ENCODE results near the gene ITM2B. TPM values are rescaled to one million over a fixed set of nuclear protein-coding genes. Genes with fewer than 3 reads are reported as not detected.

Gene ITM2B
- total and polyA plus RNA-seq, 2 experiments from 2014 or later, result 139 to 318 TPM

GRCh38 chr13:48189171-48189570 lies 43.8 kb upstream of the ITM2B start:
- no peaks in the 10 kb centered on the region for H3K36me3 Mint-ChIP-seq (ENCODE audit: low read depth)
- no peaks in the 10 kb centered on the region for H4K20me1 ChIP-seq (replicated peaks; ENCODE audit: insufficient read depth)
- no peak overlapping the region for H3K4me2 ChIP-seq
- DNase-seq (ENCODE audit: low spot score), result no peak
- no peaks in the 10 kb centered on the region for H3K27me3 Mint-ChIP-seq (ENCODE audit: insufficient read depth, low read depth, poor library complexity)
- H3K27ac Mint-ChIP-seq, result no peak overlapping the region
- TF ChIP-seq STAT1 (IDR thresholded peaks at IDR 0.05; ENCODE audit: unreplicated experiment), result no peak
- no peak for TF ChIP-seq REST (IDR thresholded peaks at IDR 0.05; ENCODE audit: unreplicated experiment)
- TF ChIP-seq ETS1 (IDR thresholded peaks at IDR 0.05), result no peak
- no peak for TF ChIP-seq ZNF114 (CRISPR knock-in tag; IDR thresholded peaks at IDR 0.05)
- no peak for TF ChIP-seq ZNF331 (CRISPR knock-in tag; IDR thresholded peaks at IDR 0.05; ENCODE audit: low read depth)
- TF ChIP-seq NANOG (IDR thresholded peaks at IDR 0.05; ENCODE audit: borderline replicate concordance), result no peak
- no peak for TF ChIP-seq CREB1 (CRISPR knock-in tag; IDR thresholded peaks at IDR 0.05; ENCODE audit: low read depth)
- no peak for TF ChIP-seq CTCF (conservative IDR thresholded peaks at IDR 0.05; ENCODE audit: low read depth in 2 of 2)
- TF ChIP-seq POLR2AphosphoS5 (IDR thresholded peaks at IDR 0.05; ENCODE audit: low read depth), result no peak
- TF ChIP-seq EZH2phosphoT487 (IDR thresholded peaks at IDR 0.05; ENCODE audit: unreplicated experiment), result no peak
- no peak for TF ChIP-seq ZNF462 (CRISPR knock-in tag; IDR thresholded peaks at IDR 0.05)
- no peak for TF ChIP-seq JUNB (IDR thresholded peaks at IDR 0.05; ENCODE audit: unreplicated experiment)
- no peak for TF ChIP-seq EZH2 (IDR thresholded peaks at IDR 0.05; ENCODE audit: low read depth, unreplicated experiment)
- peaks cover 15% of the 10 kb centered on the region; the same call in 2 of the 3 replicates for H3K4me1 Mint-ChIP-seq
- ATAC-seq, result no peak
- H3F3A ChIP-seq (replicated peaks; ENCODE audit: low read depth), result no peaks in the 10 kb centered on the region
- no peak overlapping the region for H3K4me3 Mint-ChIP-seq
- no peaks in the 10 kb centered on the region for H3K9me2 ChIP-seq (ENCODE audit: insufficient read depth)
- H3K27me3 ChIP-seq (ENCODE audit: insufficient read depth), result no peaks in the 10 kb centered on the region
- H3K36me3 ChIP-seq (ENCODE audit: insufficient read depth), result no peaks in the 10 kb centered on the region
- no peak overlapping the region for H3K4me3 ChIP-seq
- peaks cover 9% of the 10 kb centered on the region; the same call in 1 of the 2 replicates for H3K4me1 ChIP-seq (ENCODE audit: insufficient read depth)
- H3K27ac ChIP-seq (ENCODE audit: low read depth), result no peak overlapping the region
- H3K79me2 ChIP-seq (replicated peaks; ENCODE audit: insufficient read depth), result no peaks in the 10 kb centered on the region
- no peak overlapping the region for H2AFZ ChIP-seq
- H3K9me3 Mint-ChIP-seq, result no peaks in the 10 kb centered on the region

All from GM23338 (cell line).